ENCODE measurements around the gene RNF10.
"Not testable (repeated sequence)": the region's sequence is repeated elsewhere in the genome, so short reads cannot be mapped to it uniquely, and the experiment has no call there.

RNF10 gene

DNA sequence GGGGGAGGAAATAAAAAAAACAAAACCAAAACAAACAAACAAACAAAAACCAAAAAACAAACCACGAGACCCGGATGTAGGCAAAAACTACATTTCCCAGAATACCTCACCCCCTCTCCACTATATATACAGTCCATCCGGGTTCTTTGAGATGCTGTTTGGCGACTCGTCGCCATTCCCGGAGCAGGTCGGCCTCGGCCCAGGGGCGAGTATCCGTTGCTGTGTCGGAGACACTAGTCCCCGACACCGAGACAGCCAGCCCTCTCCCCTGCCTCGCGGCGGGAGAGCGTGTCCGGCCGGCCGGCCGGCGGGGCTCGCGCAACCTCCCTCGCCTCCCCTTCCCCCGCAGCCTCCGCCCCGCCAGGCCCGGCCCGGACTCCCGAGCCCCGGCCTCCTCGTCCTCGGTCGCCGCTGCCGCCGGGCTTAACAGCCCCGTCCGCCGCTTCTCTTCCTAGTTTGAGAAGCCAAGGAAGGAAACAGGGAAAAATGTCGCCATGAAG, at the start of gene RNF10:
Gene RNF10 (plus strand): TSS at position 154 of the 500 bp plus-strand sequence. CDS start 456 bp downstream, outside the sequence.
- DNase-seq: peak; percentile 57

DNA sequence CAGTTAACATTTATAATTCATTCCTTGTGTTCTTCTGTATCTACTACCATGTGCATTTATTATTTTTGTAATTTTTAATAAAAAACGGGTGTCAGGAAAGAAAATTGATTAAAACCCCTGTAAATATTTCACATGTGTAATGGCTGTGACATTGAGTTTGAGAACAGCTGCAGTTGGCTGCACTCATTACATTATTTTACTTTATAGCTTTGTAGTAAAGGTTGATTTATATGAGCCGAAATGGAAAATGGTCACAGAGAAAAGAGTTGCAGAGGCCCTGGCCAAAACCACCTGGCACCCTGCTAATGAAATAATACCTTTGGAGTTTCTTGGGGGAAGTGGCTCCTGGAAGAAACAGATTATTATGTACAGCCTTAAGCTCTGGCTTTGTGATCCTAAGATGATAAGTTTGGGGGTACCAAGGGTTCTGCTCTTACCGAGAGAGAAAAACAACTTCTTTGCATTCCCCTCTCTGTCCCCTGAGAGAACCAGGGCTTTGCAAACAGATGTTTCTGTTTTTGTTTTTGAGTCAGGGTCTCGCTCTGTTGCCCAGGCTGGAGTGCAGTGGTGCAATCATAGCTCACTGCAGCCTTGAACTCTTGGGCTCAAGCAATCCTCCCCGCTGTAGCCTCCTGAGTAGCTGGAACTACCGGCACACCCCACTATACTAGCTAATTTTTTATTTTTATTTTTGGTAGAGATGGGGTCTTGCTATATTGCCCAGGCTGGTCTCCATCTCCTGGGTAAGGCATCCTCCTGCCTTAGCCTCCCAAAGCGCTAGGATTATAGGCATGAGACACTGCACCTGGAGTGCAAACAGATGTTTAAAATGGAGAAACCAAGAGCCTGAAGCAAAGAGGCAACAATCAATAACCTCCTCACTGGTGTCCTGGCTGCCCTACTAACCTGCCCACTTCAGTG, 47.9 kb upstream of the RNF10 start:
- no peak for DNase-seq

DNA sequence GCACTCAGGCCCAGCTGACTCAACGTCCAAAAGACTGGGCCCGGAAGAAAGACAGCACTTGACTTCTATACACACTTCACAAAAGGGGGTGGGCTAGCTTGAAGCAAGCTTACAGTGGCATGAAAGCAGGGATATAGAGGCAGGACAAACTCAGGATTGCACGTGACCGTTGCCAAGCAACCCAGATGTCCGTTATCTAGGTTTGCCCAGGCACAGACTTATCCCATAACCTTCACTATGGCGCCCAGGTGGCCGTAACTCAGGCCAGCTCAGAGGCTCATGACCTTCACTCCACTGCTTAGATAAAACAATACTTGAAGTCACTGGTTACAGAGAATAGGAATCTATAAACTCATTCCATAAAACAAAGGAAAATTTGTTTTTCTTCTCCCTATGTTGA, 46.6 kb upstream of the RNF10 start:
- DNase-seq: not testable (repeated sequence)

DNA sequence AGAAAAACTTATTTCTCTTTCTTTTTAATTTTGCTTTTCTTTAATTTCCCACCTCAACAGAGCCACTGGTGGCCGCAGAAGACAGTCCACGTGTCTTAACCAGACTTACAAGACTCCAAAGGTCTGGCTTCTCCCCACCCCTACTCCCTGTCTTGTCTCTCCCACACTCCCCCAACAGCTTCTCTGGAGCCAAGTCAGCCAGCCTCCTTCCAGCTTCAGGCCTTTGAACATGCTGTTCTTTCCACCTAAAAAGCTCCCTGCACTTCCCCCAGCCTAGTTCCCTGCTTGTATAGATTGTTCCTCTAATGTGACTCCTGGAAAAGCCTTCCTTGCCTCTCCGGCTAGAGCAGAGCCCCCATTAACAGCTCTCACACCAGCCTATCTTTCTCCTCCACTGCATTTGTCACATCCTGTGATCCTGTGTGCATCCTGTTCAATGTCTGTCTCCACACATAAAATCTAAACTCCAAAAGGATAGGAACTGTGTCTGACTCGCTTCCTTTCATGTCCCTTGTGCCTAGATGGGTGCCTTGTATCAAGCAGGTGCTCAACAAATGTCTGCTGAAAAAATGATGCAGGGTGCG, 46.0 kb upstream of the RNF10 start:
- no peak for DNase-seq

DNA sequence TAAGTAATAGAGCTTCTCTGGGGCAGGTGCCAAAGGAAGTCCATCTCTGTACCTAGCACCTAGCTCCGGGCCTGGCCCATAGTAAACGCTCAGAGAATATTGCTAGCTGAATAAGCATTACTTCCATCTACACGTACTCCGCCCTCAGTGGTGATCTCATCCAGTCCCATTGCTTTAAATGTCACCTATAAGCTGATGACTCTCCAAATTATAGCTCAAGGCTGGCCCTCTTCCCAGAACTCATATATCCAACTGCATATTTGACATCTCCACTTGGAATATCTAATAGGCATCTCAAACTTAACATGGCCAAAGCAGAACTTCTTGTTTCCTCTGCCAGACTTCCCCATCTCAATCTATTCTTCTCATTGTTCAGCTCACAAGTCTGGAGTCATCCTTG, 45.1 kb upstream of the RNF10 start:
- DNase-seq: no peak

DNA sequence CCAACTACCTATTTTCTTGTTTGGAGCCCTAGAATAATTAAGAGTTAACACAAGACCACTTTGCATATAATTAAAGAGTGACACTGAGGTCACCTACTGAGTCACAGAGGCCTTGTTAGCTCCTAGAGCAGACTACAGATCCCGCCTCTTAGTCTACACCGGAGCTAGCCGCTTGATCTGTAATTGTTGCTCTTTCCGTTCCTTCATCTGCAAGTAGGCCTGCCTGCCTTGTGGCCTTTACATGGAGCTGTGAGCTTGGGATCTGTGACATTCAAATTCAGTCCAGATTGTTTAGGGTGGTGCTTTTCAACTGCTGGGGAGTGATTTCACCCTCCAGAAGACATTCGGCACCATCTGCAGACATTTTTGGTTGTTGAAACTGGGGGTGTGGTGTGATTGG, 43.8 kb upstream of the RNF10 start:
- DNase-seq: no peak

DNA sequence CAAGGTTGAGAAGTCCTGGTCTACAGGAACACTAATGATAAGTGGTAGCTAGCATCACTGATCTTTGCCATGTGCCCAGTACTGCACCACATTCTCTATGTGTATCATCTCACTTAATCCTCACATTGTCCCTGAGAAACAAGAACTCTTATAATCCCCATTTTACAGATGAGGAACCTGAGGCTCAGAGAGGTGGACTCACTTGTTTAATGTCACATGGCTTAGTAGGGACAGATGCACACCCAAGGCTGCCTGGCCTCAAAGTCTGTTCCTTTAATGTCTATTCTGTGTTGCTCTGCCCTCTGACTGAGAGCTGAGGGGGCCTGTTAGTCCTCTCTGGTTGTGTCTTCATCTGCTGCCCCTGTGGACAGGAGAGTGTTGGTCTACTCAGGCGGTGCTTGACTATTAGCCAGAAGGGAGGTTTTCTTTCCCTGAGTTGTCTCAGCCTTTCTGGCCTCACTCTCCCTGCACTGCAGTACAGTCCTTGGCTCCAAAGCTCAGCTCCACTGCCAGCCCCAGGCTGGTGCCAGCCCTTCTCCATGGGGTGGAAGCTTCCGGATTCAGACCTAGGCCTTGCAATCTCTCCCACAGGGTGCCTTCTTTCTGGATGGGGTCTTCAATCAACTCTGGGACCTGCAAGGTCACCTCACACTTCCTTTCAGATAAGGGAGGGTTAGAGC, 43.2 kb upstream of the RNF10 start:
- no peak for DNase-seq

DNA sequence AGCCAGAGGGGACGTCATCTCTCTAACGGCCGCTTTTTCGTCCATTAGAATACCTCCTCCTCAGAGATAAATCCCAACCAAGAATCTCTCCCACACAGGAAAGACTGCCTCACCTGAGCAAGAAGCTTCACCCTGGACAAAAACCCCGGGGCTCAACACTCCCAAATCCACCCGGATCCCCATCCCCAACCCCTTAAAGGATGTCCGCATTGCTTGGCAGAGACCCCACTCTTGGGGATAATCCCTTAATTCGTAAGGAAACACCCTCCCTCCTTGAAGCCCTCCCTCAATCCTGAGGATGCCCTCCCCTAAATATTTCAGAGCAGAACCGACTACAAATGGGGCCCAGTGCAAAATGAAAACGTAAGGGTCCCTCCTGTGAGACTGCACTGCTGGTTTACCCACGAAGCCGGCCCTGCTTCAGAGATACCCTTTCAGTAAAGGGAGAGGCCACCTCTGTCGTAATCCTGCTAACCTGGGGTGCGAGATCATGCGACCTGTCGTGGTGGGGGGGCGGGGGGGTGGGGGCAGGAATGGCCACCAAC, 38.9 kb upstream of the RNF10 start:
- DNase-seq: no peak

DNA sequence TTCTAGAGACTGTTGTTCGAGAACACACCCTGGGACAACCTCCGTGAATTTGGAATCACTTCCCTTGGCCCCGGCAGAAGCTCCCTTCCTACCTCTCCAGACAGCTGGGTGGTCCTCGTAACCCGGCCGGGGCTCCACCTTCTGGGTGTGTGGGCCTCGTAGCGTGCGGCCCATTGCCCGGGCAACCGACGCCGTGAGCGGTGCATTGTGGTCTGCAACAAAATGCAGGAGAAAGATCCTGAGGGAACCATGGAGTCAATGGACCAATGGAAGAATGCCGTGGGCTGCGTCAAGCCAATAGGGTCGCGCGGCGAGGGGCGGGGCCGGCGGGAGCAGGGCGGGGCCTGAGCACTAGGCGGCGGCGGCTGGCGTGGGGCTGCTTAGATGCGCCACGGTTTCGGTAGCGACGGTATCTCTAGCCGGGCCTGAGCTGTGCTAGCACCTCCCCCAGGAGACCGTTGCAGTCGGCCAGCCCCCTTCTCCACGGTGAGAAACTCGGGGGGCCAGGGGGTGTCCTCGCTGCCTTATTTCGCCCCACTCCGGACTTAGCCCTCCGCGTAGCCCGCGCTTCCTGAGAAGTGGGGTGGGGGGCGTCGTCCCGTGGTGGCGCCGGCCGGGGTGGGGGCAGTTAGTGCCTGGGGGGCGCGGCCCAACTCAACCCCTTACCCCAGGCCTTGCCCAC, 38.3 kb upstream of the RNF10 start, which contains the start of gene DYNLL1:
Gene DYNLL1 (plus strand): TSS at position 383 of the 682 bp plus-strand sequence. CDS start 309 bp downstream, outside the sequence.
- DNase-seq: peak; percentile 93

DNA sequence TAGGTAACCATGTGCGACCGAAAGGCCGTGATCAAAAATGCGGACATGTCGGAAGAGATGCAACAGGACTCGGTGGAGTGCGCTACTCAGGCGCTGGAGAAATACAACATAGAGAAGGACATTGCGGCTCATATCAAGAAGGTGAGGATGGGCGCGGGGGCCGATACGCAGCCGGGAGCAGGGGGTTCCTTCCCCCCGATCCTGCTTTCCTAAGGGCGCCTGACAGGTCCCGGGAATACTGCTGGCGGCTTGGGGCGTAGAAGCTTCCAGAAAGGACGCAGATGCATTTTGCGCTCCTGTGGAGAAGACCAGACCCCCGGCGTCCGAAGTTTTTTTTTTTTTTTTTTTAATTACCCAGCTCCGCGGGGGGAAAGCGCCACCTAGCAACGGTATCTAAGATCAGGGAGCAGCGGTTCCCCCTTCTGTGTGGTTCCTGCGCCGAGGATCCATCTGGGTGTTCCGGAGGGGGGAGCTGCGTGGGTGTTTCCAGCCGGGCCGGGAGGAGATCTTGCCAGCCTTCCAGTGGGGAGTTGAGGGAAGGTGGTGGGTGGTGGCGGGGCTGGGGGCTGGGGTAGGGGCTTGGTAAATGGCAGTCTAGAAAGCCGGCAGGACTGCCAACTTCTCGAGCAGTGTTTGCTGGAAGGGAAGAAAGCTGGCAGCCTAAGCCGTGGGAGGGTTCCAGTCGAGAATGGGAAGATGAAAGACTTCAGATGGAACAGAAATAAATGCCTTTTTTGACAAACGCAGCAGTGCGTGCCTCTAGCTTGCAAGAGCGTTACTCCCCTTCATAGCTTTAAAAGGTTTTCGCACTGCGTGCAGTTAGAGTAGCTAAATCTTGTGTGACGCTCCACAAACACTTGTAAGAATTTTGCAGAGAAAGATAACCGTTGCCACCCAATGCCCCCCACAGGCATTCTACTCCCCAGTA, 37.5 kb upstream of the RNF10 start:
- DNase-seq: no peak

DNA sequence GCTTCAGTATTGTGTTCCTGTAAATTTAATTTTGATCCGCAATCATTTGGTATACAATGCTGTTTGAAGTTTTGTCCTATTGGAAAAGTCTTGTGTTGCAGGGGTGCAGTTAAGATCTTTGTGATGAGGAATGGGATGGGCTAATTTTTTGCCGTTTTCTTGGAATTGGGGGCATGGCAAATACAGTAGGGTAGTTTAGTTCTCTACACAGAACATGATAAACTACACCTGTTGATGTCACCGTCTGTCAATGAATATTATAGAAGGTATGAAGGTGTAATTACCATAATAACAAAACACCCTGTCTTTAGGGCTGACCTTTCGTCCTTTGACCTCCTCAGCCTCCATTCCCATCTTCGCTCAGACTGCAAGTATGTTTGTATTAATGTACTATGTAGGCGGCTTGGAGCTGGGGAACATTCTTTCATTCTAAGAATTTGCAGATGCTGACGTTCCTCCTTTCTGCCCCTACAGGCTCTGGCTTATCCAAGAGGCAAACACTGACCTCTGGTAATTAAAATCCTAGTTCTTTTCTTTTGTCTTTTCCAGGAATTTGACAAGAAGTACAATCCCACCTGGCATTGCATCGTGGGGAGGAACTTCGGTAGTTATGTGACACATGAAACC, 36.5 kb upstream of the RNF10 start:
- DNase-seq: no peak

DNA sequence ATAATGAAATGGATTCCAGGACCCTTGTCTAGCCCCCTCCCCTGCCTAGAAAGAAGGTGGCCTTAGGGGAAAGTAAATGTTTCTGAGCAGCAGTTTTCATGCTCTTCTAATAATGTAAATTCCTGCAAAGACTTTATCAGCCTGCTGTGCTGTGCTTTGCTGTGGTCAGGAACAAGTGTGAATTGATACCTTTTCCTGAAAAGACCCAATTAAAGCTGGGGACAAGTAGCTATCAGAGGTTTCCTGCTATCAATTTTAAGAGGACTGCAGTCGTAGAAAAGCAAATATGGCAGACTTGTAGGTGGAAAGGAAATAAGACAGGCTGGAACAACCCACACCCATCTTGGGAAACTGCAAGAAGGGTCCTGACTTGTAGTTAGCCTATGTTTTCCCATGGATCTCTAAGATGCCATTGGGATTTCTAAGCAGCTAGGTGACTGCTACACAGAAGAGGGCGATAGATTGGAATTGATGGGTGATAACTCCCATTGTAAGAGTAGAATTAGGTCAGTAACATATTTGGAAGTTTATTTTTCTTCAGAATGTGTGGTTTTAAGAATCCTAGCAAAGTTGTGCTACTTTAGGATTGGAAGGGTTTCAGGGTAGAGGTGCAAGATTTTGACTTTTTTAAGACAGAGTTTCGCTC, 35.2 kb upstream of the RNF10 start:
- no peak for DNase-seq

DNA sequence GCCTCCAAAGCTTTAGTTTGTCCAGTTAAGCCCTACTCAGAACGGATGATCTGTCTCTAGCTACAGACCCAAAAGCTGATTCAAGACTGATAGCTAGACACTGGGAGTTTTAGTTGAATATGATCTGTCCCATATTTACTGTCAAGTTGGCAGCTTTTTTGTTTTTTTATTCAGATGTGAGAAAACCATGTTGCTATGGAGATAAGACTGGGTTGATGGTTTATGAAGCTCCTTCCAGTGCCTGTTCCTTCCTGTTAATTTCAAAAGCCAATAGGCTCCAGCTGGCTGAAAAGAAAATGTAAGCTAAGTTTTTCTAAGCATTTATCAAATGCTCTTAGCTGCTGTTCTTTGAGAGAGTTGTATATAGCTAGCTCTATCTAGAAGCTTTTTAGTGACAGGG, 33.6 kb upstream of the RNF10 start:
- DNase-seq: no peak

DNA sequence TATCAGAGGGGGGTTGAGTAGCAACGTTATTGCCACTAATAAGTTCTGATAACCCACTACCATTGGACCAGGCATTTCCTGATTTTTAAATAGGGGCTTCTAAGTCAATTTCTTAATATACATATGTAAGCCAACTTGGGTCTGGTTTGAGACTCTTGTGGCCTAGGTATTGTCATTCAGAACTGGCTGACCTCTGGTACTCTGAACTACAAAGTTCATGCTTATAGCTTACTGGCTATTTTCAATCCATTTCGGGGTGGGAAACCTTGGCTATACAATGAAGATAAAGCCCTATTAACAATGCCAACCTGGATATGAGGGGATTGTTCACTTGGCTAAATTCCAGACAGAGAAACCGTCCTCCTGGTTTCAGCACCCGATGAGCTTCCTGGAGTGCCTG, 29.6 kb upstream of the RNF10 start:
- no peak for DNase-seq

DNA sequence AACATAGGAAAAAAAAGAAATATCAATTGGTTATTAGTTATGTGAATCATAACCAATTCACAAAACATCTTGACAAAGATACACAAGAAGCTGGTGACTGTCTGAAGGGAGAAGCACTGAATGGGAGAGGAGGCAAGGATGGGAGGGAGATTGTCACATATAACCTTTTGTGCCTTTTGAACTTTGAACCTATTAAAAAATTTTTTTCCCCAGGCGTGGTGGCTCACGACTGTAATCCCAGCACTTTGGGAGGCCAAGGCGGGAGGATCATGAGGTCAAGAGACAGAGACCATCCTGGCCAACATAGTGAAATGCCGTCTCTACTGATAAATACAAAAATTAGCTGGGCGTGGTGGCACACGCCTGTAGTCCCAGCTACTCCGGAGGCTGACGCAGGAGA, 25.6 kb upstream of the RNF10 start:
- DNase-seq: no peak

DNA sequence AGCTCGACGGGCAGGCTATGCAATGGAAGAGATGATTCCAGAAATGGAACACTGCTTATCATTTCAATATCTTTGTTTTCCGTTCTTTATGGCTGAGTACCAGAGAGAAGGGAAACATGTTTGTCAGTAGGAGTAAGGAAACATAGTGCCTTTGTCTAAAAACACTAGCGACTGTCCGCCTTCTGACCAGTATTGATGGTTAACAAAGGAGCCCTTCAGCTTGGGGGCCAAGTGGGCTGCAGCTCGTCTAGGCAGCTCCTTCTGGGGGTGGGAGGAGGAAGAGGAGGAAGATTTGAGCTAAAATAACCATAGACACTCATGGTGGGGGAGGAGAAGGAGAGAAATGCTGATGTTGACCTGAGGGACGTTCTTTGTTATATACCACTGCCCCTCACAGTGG, 20.2 kb upstream of the RNF10 start:
- no peak for DNase-seq

DNA sequence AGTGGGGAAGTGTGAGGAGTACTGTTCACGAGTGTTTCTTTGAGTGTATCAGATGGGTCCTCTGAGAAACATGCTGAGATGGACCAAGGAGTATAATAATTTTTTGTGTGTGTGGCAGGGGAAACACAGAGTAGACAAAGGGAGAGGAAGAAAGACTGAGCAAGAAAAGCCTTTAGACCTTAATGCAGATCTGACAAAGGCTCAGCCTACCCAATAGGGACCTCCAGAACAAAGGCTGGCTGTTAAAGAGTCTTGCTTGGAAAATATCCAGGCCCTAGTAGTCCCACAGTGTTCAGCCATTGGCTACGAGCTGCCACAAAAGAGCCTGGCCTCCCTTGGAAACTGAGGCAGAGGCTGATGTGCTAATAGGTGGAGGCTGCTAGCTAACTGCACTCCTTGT, 18.7 kb upstream of the RNF10 start:
- DNase-seq: no peak

DNA sequence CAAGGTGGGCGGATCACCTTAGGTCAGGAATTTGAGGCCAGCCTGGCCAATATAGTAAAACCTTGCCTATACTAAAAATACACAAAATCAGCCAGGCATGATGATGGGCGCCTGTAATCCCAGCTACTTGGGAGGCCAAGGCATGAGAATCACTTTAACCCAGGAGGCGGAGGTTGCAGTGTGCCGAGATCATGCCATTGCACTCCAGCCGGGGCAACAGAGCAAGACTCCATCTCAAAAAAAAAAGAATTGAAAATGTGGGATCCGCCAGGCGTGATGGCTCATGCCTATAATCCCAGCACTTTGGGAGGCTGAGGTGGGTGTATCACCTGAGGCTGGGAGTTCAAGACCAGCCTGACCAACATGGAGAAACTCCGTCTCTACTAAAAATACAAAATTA, 14.8 kb upstream of the RNF10 start:
- DNase-seq: not testable (repeated sequence)

DNA sequence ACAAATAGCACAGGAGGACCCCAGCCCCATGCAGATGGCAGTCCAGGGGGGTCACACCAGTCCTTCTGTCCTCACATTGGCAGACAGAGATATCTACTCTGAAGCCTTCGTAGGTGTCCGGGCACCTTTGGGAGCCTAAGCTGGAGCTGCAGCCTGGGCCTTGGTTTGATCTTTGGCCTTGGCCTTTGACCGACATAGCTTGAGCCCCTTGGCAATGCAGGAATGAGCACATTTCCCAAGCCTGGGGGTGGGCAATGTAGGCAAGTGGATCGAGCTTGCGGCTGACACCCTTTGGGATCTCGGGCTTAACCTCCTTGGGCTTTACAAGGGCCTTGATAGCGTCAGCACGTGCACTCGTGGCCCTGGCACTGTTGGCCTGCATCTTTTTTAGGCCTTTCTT, 11.6 kb upstream of the RNF10 start:
- no peak for DNase-seq

DNA sequence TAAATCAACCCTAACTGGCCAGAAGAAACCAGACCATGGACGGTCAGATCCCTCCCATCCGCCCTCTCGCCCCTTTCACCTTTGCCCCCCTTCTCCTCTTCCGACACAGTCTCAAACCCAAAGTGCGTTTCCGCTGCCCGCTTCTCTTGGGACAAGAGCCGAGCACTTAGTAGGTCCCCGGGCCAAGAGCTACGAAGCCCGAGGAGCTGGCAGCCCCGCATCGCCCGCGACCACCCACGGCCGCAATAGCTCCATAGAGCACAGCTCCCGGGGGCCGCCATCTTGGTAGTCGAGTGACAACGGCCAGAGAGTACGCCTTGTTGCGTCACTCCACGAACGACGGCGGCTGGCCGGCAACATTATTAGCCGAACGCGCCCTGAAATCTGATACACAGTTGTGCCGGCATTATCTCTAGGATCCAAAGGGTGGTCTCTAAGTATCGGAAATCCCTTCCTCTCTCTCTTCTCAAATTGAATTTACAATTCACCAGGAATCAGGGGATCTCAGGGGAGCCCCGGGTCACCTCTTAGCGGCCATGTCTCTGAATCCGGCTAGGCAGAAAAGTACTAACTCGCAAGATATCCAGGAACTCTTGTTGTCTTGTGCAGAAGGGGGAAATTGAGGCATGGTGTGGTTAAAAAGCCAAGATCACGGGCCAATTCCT, 5.2 kb upstream of the RNF10 start, which contains the start of gene COQ5:
Gene COQ5 (minus strand): TSS at position 298 of the 665 bp plus-strand sequence. CDS start 17 bp downstream, at position 281.
- peak; percentile 68 for DNase-seq
